Measurements from ENCODE around the gene LRIG1.

DNA sequence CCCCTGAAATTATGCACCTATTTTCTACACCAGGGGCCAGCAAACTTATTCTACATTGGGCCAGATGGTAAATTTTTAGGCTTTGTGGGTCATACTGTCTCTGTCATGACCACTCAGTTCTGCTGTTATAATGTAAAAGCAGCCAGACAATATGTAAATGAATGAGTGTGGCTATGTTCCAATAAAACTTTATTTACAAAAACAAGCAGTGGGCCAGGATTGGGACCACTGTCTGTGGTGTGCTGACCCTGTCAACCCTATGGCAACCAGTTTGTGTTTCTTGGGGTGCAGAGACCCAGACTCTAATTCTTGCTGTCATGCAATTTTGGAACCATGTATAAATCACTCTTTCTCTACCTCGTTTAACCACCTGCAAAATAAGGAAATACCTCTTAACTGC, 74.7 kb downstream of the LRIG1 start:
- TF ChIP-seq CTCF (IDR thresholded peaks at IDR 0.05; ENCODE audit: borderline replicate concordance, extremely low read depth, low read length, poor library complexity, severe bottlenecking) (no peak), EZH2 (IDR thresholded peaks at IDR 0.05; ENCODE audit: borderline replicate concordance, low read depth, low read length, severe bottlenecking) (no peak)
